SIG-M5 treated with dmso at 0.1 percent for 504 hours (cell line): Measurements from ENCODE around the gene FAM13C.

ENCODE experiments used
- DNase-seq: peaks from one replicate; lab custom pipeline; 2025; ENCODE audit not compliant: unreplicated experiment; lab: John Stamatoyannopoulos, UW

Gene FAM13C

GRCh38 chr10:59320355-59320754 lies 42.0 kb downstream of the FAM13C start:
- no peak for DNase-seq

- no peak for DNase-seq
Measured at GRCh38 chr10:59319854-59320253, 42.5 kb downstream of the FAM13C start.

- no peak for DNase-seq
Measured at GRCh38 chr10:59317066-59317465, 45.3 kb downstream of the FAM13C start.

GRCh38 chr10:59315465-59315864 lies 46.9 kb downstream of the FAM13C start:
- no peak for DNase-seq

- no peak for DNase-seq
Measured at GRCh38 chr10:59314268-59314667, 48.1 kb downstream of the FAM13C start.

GRCh38 chr10:59312247-59312646 lies 50.1 kb downstream of the FAM13C start:
- no peak for DNase-seq

GRCh38 chr10:59311025-59311424 lies 51.3 kb downstream of the FAM13C start:
- DNase-seq = no peak

GRCh38 chr10:59310324-59310914 lies 51.9 kb downstream of the FAM13C start:
- DNase-seq = no peak

GRCh38 chr10:59304521-59305097 lies 57.7 kb downstream of the FAM13C start:
- DNase-seq = no peak

GRCh38 chr10:59303018-59303417 lies 59.3 kb downstream of the FAM13C start:
- no peak for DNase-seq

GRCh38 chr10:59302381-59302780 lies 60.0 kb downstream of the FAM13C start:
- DNase-seq = no peak

GRCh38 chr10:59301067-59301754 lies 61.1 kb downstream of the FAM13C start:
- no peak for DNase-seq

GRCh38 chr10:59300386-59300785 lies 62.0 kb downstream of the FAM13C start:
- no peak for DNase-seq

GRCh38 chr10:59299933-59300332 lies 62.4 kb downstream of the FAM13C start:
- DNase-seq = no peak

GRCh38 chr10:59290448-59290847 lies 71.9 kb downstream of the FAM13C start:
- DNase-seq = no peak

GRCh38 chr10:59289853-59290252 lies 72.5 kb downstream of the FAM13C start:
- no peak for DNase-seq

GRCh38 chr10:59287587-59288255 lies 74.6 kb downstream of the FAM13C start:
- no peak for DNase-seq

- no peak for DNase-seq
Measured at GRCh38 chr10:59285848-59286247, 76.5 kb downstream of the FAM13C start.

- DNase-seq = no peak
Measured at GRCh38 chr10:59285073-59285472, 77.3 kb downstream of the FAM13C start.

GRCh38 chr10:59284118-59284975 lies 78.0 kb downstream of the FAM13C start:
- DNase-seq = no peak

GRCh38 chr10:59283456-59284091 lies 78.8 kb downstream of the FAM13C start:
- no peak for DNase-seq
